ENCODE data around the gene ARFGAP1.

DNA sequence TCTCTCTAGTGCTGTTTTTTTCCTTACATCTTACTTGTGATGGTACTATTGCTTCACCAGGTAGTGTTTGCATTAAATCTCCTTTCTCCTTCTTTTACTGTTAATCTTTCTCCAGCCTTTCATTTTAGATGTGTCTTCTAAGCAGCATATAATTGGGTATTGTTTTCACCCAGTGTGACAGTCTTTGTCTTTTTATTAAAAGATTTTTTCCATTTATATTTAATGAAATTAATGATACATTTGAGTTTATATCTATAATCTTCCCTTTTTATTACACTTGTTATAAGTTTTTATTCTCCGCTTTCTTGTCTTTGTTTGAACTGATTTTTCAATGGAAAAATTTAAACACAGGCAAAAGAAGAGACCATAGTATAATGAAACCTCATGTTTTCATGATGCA lies 29.1 kb downstream of the ARFGAP1 start:
- TF ChIP-seq, protein P1, sequence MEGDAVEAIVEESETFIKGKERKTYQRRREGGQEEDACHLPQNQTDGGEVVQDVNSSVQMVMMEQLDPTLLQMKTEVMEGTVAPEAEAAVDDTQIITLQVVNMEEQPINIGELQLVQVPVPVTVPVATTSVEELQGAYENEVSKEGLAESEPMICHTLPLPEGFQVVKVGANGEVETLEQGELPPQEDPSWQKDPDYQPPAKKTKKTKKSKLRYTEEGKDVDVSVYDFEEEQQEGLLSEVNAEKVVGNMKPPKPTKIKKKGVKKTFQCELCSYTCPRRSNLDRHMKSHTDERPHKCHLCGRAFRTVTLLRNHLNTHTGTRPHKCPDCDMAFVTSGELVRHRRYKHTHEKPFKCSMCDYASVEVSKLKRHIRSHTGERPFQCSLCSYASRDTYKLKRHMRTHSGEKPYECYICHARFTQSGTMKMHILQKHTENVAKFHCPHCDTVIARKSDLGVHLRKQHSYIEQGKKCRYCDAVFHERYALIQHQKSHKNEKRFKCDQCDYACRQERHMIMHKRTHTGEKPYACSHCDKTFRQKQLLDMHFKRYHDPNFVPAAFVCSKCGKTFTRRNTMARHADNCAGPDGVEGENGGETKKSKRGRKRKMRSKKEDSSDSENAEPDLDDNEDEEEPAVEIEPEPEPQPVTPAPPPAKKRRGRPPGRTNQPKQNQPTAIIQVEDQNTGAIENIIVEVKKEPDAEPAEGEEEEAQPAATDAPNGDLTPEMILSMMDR (IDR thresholded peaks at IDR 0.05 in 2 of 3, conservative IDR thresholded peaks at IDR 0.05 in 1 of 3; ENCODE audit: control insufficient read depth in 2 of 3, extremely low read depth in 1 of 3, insufficient read depth in 1 of 3, low read depth in 3 of 3, low read length in 3 of 3) = no peak
- TF ChIP-seq MYC (IDR thresholded peaks at IDR 0.05; ENCODE audit: insufficient read depth, insufficient read length, insufficient replicate concordance, low read length, severe bottlenecking) = no peak
- no peak for TF ChIP-seq MEF2B (IDR thresholded peaks at IDR 0.05; ENCODE audit: partially characterized antibody, poor library complexity, severe bottlenecking)
- TF ChIP-seq, protein P2, sequence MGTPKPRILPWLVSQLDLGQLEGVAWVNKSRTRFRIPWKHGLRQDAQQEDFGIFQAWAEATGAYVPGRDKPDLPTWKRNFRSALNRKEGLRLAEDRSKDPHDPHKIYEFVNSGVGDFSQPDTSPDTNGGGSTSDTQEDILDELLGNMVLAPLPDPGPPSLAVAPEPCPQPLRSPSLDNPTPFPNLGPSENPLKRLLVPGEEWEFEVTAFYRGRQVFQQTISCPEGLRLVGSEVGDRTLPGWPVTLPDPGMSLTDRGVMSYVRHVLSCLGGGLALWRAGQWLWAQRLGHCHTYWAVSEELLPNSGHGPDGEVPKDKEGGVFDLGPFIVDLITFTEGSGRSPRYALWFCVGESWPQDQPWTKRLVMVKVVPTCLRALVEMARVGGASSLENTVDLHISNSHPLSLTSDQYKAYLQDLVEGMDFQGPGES (IDR thresholded peaks at IDR 0.05) = no peak
- TF ChIP-seq POLR2AphosphoS5 (IDR thresholded peaks at IDR 0.05; ENCODE audit: low read length) = no peak
- TF ChIP-seq POU2F2 (IDR thresholded peaks at IDR 0.05; ENCODE audit: borderline replicate concordance, low read depth, low read length) = no peak

Data from GM12878 (cell line).